ENCODE results near the gene MMP25.

DNA sequence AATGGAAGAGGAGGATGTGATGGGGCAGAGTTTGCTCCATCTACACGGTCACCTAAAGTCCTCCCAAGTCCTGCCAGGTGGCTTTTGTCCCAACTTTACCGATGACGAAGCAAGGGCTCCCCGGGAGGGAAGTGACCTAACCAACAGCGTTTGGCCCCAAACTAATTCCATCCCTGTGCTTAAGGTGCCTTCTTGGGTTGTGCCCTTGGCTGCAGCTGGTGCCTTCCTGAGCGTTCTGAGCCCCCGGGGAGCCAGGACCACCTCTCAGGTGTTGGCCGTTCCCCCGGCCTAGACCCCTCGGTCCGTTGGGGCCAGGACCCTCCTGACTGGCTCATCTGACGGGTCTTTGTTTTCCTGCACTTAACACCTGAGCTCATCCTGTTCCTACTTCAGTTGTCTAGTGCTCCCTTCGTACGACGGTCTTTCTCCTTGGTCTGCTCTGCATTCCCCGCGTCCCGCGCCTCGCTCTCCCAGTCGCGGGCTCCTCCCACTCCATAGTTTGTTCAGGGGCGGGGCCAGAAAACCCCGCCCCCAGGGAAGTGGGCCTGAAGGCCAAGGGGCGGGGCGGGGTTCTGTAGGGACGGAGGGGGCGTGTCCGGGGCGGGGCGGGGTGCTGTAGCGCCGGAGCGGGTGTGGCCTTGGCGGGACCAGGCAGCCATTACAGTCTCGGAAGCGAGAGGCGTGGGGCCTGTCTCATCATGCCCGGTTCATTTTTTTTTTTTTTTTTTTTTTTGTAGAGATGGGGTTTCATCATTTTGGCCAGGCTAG, 53.6 kb downstream of the MMP25 start:
- TF ChIP-seq, protein P1, sequence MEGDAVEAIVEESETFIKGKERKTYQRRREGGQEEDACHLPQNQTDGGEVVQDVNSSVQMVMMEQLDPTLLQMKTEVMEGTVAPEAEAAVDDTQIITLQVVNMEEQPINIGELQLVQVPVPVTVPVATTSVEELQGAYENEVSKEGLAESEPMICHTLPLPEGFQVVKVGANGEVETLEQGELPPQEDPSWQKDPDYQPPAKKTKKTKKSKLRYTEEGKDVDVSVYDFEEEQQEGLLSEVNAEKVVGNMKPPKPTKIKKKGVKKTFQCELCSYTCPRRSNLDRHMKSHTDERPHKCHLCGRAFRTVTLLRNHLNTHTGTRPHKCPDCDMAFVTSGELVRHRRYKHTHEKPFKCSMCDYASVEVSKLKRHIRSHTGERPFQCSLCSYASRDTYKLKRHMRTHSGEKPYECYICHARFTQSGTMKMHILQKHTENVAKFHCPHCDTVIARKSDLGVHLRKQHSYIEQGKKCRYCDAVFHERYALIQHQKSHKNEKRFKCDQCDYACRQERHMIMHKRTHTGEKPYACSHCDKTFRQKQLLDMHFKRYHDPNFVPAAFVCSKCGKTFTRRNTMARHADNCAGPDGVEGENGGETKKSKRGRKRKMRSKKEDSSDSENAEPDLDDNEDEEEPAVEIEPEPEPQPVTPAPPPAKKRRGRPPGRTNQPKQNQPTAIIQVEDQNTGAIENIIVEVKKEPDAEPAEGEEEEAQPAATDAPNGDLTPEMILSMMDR (IDR thresholded peaks at IDR 0.05; ENCODE audit: insufficient read depth, low read depth, low read length), result no peak
- no peak for TF ChIP-seq EZH2 (IDR thresholded peaks at IDR 0.05; ENCODE audit: insufficient read depth, low read length)
